ENCODE measurements around the gene SAMD3.
"Not testable (repeated sequence)": the region's sequence is repeated elsewhere in the genome, so short reads cannot be mapped to it uniquely, and the experiment has no call there.

Gene SAMD3

DNA sequence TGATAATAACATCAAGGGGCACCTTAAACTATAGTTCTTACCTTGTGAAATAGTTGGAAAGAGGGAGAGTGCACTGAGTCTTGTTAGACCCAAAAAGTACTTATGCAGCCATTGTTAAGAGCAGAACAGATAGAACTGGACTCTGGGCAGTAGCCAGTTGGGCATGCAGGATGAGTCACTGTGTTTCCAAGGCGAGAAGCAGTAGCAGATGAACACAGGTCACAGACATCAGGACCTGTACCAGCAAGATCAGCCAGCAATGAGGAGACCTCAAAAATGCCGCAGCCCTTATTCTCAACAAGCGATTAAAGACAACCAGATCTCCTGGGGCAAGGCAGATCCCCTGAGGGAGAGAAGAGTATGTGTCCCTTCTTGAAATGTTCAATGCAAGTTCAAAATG lies 79.0 kb downstream of the SAMD3 start:
- no peak for FAIRE-seq
- no peak for DNase-seq (ENCODE audit: extremely low spot score, insufficient read length, low read depth)

GRCh38 chr6:130140084-130140483 lies 82.7 kb downstream of the SAMD3 start:
- no peak for FAIRE-seq
- no peak for DNase-seq (ENCODE audit: extremely low spot score, insufficient read length, low read depth)

GRCh38 chr6:130138909-130139242 lies 83.9 kb downstream of the SAMD3 start:
- no peak for FAIRE-seq

GRCh38 chr6:130138116-130138908 lies 84.4 kb downstream of the SAMD3 start:
- peak; percentile 72 for FAIRE-seq
- peak; percentile 28 for DNase-seq (ENCODE audit: extremely low spot score, insufficient read length, low read depth)

More at GRCh38 chr6:130138909-130139242, 83.9 kb downstream of the SAMD3 start:
- DNase-seq (ENCODE audit: extremely low spot score, insufficient read length, low read depth): no peak

DNA sequence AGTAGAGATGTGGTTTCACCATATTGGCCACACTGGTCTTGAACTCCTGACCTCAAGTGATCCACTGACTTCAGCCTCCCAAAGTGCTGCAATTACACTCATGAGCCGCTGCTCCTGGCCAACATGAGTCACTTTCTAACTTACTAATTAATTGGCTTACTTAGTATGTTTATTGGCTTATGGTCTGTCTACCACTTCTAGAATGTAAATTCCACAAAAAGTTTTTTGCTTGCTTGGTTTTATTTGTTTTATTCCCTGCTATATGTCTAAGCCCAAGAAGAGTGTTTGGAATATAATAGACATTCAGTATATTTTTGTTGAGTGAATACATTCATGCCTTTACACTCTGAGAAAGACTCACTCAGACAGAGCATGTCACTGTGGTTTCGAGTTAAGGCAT lies 86.0 kb downstream of the SAMD3 start:
- no peak for DNase-seq (ENCODE audit: extremely low spot score, insufficient read length, low read depth)
- no peak for FAIRE-seq

DNA sequence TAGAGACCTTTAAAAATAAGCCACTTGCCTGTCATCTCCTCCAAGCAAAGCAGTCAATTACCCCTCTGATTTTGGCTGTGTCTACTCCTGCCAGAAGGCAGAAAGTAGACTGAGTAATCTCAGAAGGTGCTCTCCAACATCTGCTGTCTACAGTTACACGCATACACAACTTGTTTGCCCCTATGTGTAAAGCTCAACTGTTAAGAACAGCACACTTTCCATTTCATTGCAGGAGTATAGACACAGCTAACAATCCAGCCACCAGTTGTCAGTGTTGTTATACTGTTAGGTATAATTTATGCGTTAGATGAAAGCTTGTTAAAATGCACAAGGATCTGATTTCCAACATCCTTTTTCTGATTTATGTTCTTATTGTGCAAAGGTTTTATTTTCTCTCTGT lies 88.2 kb downstream of the SAMD3 start:
- FAIRE-seq (peak; percentile 24), DNase-seq (ENCODE audit: extremely low spot score, insufficient read length, low read depth) (no peak)

- no peak for DNase-seq (ENCODE audit: extremely low spot score, insufficient read length, low read depth)
- peak; percentile 82 for FAIRE-seq
Observed at GRCh38 chr6:130132286-130132701, 90.5 kb downstream of the SAMD3 start.

GRCh38 chr6:130129762-130130246 lies 92.9 kb downstream of the SAMD3 start:
- no peak for DNase-seq (ENCODE audit: extremely low spot score, insufficient read length, low read depth)
- no peak for FAIRE-seq

DNA sequence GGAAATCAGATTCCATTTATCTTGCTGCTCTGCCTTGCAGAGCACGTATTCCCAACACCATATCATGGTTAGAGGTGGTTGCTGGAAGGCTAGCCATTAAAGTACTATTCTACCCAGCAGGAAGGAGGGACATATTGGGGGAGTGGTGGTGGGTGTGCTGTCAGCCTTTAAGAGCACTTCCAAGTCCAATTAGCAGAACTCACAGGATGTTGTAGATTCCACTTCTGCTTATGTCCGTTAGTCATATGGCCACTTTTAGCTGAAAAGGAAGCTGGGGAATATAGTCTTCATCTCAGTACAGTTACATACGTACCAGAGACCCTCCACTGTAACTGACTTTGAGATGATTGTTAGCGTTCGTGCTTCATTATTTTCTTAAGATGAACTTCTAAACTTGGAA lies 94.4 kb downstream of the SAMD3 start:
- DNase-seq (ENCODE audit: extremely low spot score, insufficient read length, low read depth) (no peak), FAIRE-seq (no peak)

- DNase-seq (ENCODE audit: extremely low spot score, insufficient read length, low read depth) (no peak), FAIRE-seq (no peak)
Observed at GRCh38 chr6:130127195-130127594, 95.6 kb downstream of the SAMD3 start.

DNA sequence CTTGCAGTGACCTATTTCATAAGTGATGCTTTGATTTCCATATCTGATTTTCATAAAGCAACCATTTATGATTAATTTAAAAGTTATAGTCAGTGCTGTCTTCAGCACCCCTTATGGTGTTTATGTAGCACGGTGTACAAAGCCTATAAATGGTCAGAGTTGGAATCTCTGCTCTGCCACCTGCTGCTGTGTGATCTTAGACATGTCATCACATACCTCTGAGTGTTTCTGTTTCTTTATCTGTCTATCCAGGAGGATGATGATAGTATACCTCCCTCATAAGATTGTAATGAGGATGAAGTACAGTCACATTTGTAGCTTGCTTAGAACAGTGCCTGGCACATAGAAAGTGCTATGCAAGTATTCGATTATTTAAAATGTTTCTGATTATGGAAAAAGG lies 100.5 kb downstream of the SAMD3 start:
- DNase-seq (ENCODE audit: extremely low spot score, insufficient read length, low read depth) (no peak), FAIRE-seq (no peak)

DNA sequence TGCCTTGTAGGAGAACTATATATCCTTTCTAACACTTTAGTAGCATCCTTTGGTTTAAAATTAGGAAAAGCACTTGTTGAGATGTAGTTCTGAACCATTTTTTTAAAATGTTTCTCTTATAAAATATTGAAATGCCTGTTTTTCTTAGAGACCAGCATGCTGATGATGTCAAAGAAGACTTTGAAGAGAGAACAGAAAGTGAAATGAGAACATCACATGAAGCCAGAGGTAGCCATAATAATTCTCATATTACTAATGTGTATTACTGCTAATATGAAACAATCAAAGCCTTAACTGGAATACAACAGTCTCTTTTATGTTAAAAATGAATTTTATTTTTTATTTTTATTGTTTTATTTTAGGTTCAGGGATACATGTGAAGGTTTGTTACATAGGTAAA lies 102.0 kb downstream of the SAMD3 start:
- FAIRE-seq: no peak
- DNase-seq (ENCODE audit: extremely low spot score, insufficient read length, low read depth): no peak

DNA sequence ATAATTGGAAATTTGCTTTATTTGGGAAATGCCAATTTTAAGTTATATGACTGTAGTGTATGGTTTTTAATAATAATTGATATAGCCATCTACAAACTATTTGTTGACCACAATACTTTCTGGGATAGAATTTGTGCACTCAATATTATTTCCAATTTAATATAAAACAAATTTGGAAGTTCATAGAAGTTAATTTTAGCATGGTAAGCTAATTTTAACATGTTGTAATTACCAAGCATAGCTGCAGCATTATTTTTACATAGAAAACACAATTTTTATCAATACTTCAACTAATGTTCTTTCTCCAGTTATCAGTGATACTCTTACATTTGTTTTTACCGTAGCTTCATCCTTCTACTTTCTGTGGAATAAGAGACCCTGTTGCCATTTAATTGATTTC lies 103.5 kb downstream of the SAMD3 start:
- FAIRE-seq: no peak
- DNase-seq (ENCODE audit: extremely low spot score, insufficient read length, low read depth): no peak

GRCh38 chr6:130118236-130118635 lies 104.5 kb downstream of the SAMD3 start:
- FAIRE-seq: peak; percentile 84
- DNase-seq (ENCODE audit: extremely low spot score, insufficient read length, low read depth): no peak

GRCh38 chr6:130117187-130117701 lies 105.5 kb downstream of the SAMD3 start:
- FAIRE-seq; DNase-seq (ENCODE audit: extremely low spot score, insufficient read length, low read depth): not testable (repeated sequence)

DNA sequence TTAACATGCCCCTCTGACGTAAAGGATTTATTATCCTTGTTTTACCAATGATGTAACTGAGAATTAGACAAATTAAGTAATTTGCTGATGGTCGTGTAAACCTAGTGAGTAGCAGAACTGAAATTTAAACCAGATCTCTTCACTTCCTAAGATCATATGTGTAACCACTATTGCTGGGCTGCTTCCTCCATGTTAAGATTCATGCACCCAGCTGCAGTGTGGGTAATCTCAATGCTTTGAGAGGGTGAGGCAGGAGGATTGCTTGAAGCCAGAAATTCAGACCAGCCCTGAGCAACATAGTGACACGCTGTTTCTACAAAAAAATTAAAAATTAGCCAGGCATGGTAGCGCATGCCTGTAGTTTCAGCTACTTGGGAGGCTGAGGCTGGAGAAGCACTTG lies 106.5 kb downstream of the SAMD3 start:
- DNase-seq (ENCODE audit: extremely low spot score, insufficient read length, low read depth) (no peak), FAIRE-seq (peak; percentile 51)

DNA sequence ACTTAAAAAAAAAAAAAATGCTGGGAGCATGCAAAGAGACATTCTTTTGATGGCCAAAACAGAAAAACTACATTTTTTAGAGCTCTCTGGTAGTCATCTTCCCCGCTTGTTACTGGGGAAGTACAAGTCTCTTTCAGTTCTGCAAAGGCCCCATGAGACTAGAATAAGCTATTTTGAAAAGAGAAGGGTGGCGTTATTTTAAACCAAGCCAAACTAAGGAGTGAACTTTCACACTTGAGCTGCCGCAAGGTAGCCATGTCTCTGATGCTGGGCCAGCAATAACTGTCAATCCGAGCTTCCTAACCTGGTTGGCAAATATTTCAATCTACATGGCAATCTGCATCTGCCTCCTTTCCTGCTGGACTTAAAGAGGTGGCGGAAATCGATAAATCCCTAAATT lies 107.7 kb downstream of the SAMD3 start:
- DNase-seq (ENCODE audit: extremely low spot score, insufficient read length, low read depth) (no peak), FAIRE-seq (peak; percentile 90)

- FAIRE-seq (no peak), DNase-seq (ENCODE audit: extremely low spot score, insufficient read length, low read depth) (no peak)
Observed at GRCh38 chr6:130113201-130113710, 109.5 kb downstream of the SAMD3 start.

GRCh38 chr6:130111031-130111430 lies 111.7 kb downstream of the SAMD3 start:
- DNase-seq (ENCODE audit: extremely low spot score, insufficient read length, low read depth) (no peak), FAIRE-seq (no peak)

DNA sequence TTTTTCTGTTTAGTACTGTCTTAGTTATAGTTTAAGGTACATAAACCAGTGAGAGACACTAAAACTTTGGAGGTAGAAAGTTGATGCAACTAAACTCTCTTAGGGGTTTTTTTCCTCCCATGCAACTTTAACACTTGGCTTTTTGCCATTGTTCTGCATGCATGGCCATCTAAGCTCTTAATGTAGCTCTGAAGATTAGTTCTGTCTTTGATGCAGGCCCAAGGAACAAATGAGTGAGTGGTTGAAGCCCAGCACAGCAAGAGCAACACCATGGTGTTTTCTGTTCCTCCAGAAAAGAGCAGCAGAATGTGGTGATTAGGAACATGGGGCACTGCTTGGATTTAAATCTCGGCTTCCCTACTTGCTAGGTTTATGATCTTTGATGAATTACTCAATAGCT lies 115.0 kb downstream of the SAMD3 start:
- FAIRE-seq: no peak
- DNase-seq (ENCODE audit: extremely low spot score, insufficient read length, low read depth): no peak

DNA sequence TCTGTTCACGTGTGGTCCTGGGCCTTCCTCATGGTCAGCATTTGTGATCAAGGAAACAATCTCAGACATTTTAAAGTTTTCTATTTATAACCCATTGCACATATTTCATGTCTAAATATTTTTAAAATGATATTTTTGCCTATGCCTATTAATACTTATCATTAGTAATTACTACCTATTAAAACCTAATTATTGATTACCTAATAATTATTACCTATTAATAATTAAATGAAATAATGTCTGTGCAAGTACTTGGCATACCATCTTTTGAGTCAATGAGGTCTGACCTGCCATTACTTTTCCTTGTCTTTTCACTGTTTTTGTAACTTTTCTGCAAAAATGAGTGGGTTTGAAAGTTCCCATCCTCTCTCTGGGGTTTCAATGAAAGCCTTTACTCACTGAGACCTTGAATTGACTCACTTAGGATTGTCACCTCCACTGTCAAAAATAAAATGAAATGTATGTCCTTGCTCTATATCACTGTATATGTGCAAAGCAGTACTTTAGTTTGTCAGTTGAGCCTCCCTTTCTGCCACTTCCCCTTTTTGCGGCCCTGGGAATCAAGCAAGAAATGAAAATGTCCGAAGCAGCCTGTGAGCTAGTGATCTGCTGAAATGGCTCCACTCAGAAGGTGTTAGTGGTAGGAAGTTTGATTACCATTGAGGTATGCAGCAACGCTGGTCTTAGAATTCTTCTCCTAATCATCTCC lies 116.6 kb downstream of the SAMD3 start:
- FAIRE-seq (peak; percentile 79), DNase-seq (ENCODE audit: extremely low spot score, insufficient read length, low read depth) (no peak)

Measured in GM18507 (cell line).